HG02981 (cell line): ENCODE results near the gene KRT77.

ENCODE experiments used
- ATAC-seq: cut with Tn5 transposase; IDR thresholded peaks from one replicate; pipeline ENCODE4 v1.9.1; 2021; ENCODE audit warnings: mild to moderate bottlenecking, moderate library complexity; ENCODE audit not compliant: unreplicated experiment

Gene KRT77

GRCh38 chr12:52658196-52658595 lies 45.1 kb downstream of the KRT77 start:
- ATAC-seq: no peak

- no peak for ATAC-seq
These were observed 45.9 kb downstream of the KRT77 start for GRCh38 chr12:52657250-52657902.

- ATAC-seq: no peak
These were observed 46.7 kb downstream of the KRT77 start for GRCh38 chr12:52656616-52657015.

- ATAC-seq: no peak
These were observed 47.6 kb downstream of the KRT77 start for GRCh38 chr12:52655720-52656124.

- no peak for ATAC-seq
These were observed 48.1 kb downstream of the KRT77 start for GRCh38 chr12:52655251-52655650.

- ATAC-seq: no peak
These were observed 51.5 kb downstream of the KRT77 start, which contains the start of gene KRT2 for GRCh38 chr12:52651726-52652261. Gene KRT2 (minus strand): TSS chr12:52652211. CDS start chr12:52652142, 69 bp downstream.

GRCh38 chr12:52650520-52651081 lies 52.7 kb downstream of the KRT77 start:
- ATAC-seq: no peak

- no peak for ATAC-seq
These were observed 54.3 kb downstream of the KRT77 start for GRCh38 chr12:52649066-52649465.

- ATAC-seq: no peak
These were observed 55.2 kb downstream of the KRT77 start for GRCh38 chr12:52648012-52648550.

GRCh38 chr12:52647601-52648000 lies 55.7 kb downstream of the KRT77 start:
- no peak for ATAC-seq

- no peak for ATAC-seq
These were observed 56.7 kb downstream of the KRT77 start for GRCh38 chr12:52646613-52647012.

- no peak for ATAC-seq
These were observed 57.3 kb downstream of the KRT77 start for GRCh38 chr12:52645982-52646381.

GRCh38 chr12:52645120-52645761 lies 58.1 kb downstream of the KRT77 start:
- no peak for ATAC-seq

- no peak for ATAC-seq
These were observed 59.3 kb downstream of the KRT77 start for GRCh38 chr12:52644078-52644415.

GRCh38 chr12:52643233-52644077 lies 59.9 kb downstream of the KRT77 start:
- no peak for ATAC-seq

GRCh38 chr12:52641468-52641867 lies 61.9 kb downstream of the KRT77 start:
- ATAC-seq: no peak
